ENCODE results near the gene SFT2D1. TPM values are rescaled to one million over a fixed set of nuclear protein-coding genes. Genes with fewer than 3 reads are reported as not detected.

Gene SFT2D1
- total RNA-seq, 1 experiment from 2014 or later, result 39.5 TPM

- Mint-ChIP-seq H3K36me3 (ENCODE audit: insufficient read depth, unreplicated experiment) (peaks cover 6% of the 10 kb centered on the region), H3K27ac (ENCODE audit: low read depth, unreplicated experiment) (no peak overlapping the region), H3K9me3 (ENCODE audit: unreplicated experiment) (no peaks in the 10 kb centered on the region), H3K4me1 (ENCODE audit: insufficient read depth, unreplicated experiment) (no peaks in the 10 kb centered on the region), H3K4me3 (ENCODE audit: unreplicated experiment) (no peak overlapping the region), H3K27me3 (ENCODE audit: insufficient read depth, unreplicated experiment) (peaks cover 16% of the 10 kb centered on the region)
- ChIA-PET CTCF (interaction anchor here (0.6 to 5.0 kb wide), 17 partner anchors 8 to 201 kb away, joined by 3 to 119 read pairs (median 4); no protein-coding TSS in a partner anchor), POLR2A (interaction anchor here (0.9 to 1.0 kb wide), 3 partner anchors 106 to 123 kb away, joined by 3 to 4 read pairs (median 4); no protein-coding TSS in a partner anchor)
- DNase-seq (ENCODE audit: unreplicated experiment), result peak; percentile 63
- BruUV-seq (replicated peaks), result no TSS peak
- intact Hi-C loops (cut with micrococcal nuclease), result loop anchor here (1.0 to 10.0 kb wide), 4 partner anchors 107 to 391 kb away; partner anchors contain the start of gene MPC1
- peak; percentile 96 for TF ChIP-seq CTCF (IDR thresholded peaks at IDR 0.05; ENCODE audit: unreplicated experiment)
Observed at GRCh38 chr6:166275714-166276166, 66.6 kb downstream of the SFT2D1 start.

- peaks cover 12% of the 10 kb centered on the region for H3K27me3 Mint-ChIP-seq (ENCODE audit: insufficient read depth, unreplicated experiment)
- H3K4me1 Mint-ChIP-seq (ENCODE audit: insufficient read depth, unreplicated experiment), result no peaks in the 10 kb centered on the region
- BruUV-seq (replicated peaks), result no TSS peak
- no peak overlapping the region for H3K4me3 Mint-ChIP-seq (ENCODE audit: unreplicated experiment)
- intact Hi-C loops (cut with micrococcal nuclease), result loop anchor here (1.0 to 10.0 kb wide), 4 partner anchors 107 to 390 kb away; partner anchors contain the start of gene MPC1
- no peak for TF ChIP-seq CTCF (IDR thresholded peaks at IDR 0.05; ENCODE audit: unreplicated experiment)
- ChIA-PET CTCF (interaction anchor here (0.6 to 5.0 kb wide), 8 partner anchors 9 to 214 kb away, joined by 3 to 119 read pairs (median 4); no protein-coding TSS in a partner anchor), POLR2A (interaction anchor here (0.9 to 1.0 kb wide), 2 partner anchors 107 to 108 kb away, joined by 3 read pairs; no protein-coding TSS in a partner anchor)
- peaks cover 7% of the 10 kb centered on the region for H3K36me3 Mint-ChIP-seq (ENCODE audit: insufficient read depth, unreplicated experiment)
- H3K27ac Mint-ChIP-seq (ENCODE audit: low read depth, unreplicated experiment), result no peak overlapping the region
- no peak for DNase-seq (ENCODE audit: unreplicated experiment)
- H3K9me3 Mint-ChIP-seq (ENCODE audit: unreplicated experiment), result no peaks in the 10 kb centered on the region
Observed at GRCh38 chr6:166274739-166275370, 67.5 kb downstream of the SFT2D1 start.

- H3K36me3 Mint-ChIP-seq (ENCODE audit: insufficient read depth, unreplicated experiment), result peaks cover 7% of the 10 kb centered on the region
- no TSS peak for BruUV-seq (replicated peaks)
- no peak for DNase-seq (ENCODE audit: unreplicated experiment)
- no peaks in the 10 kb centered on the region for H3K9me3 Mint-ChIP-seq (ENCODE audit: unreplicated experiment)
- TF ChIP-seq CTCF (IDR thresholded peaks at IDR 0.05; ENCODE audit: unreplicated experiment), result no peak
- H3K4me1 Mint-ChIP-seq (ENCODE audit: insufficient read depth, unreplicated experiment), result no peaks in the 10 kb centered on the region
- peaks cover 12% of the 10 kb centered on the region for H3K27me3 Mint-ChIP-seq (ENCODE audit: insufficient read depth, unreplicated experiment)
- no peak overlapping the region for H3K4me3 Mint-ChIP-seq (ENCODE audit: unreplicated experiment)
- intact Hi-C loops (cut with micrococcal nuclease), result loop anchor here (10.0 kb wide), 1 partner anchor 389 kb away; no protein-coding TSS in a partner anchor
- ChIA-PET CTCF (interaction anchor here (0.6 to 5.0 kb wide), 9 partner anchors 9 to 262 kb away, joined by 3 to 119 read pairs (median 3); no protein-coding TSS in a partner anchor), POLR2A (interaction anchor here (0.9 kb wide), 1 partner anchor 108 kb away, joined by 3 read pairs; no protein-coding TSS in a partner anchor)
- H3K27ac Mint-ChIP-seq (ENCODE audit: low read depth, unreplicated experiment), result no peak overlapping the region
Observed at GRCh38 chr6:166274163-166274562, 68.2 kb downstream of the SFT2D1 start.

- H3K4me1 Mint-ChIP-seq (ENCODE audit: insufficient read depth, unreplicated experiment), result no peaks in the 10 kb centered on the region
- CTCF ChIA-PET, result interaction anchor here (1.0 to 2.8 kb wide), 2 partner anchors 109 to 130 kb away, joined by 3 to 12 read pairs; no protein-coding TSS in a partner anchor
- no peak overlapping the region for H3K27ac Mint-ChIP-seq (ENCODE audit: low read depth, unreplicated experiment)
- H3K4me3 Mint-ChIP-seq (ENCODE audit: unreplicated experiment), result no peak overlapping the region
- TF ChIP-seq CTCF (IDR thresholded peaks at IDR 0.05; ENCODE audit: unreplicated experiment), result no peak
- intact Hi-C loops (cut with micrococcal nuclease), result loop anchor here (10.0 kb wide), 1 partner anchor 387 kb away; no protein-coding TSS in a partner anchor
- peaks cover 12% of the 10 kb centered on the region for H3K27me3 Mint-ChIP-seq (ENCODE audit: insufficient read depth, unreplicated experiment)
- H3K36me3 Mint-ChIP-seq (ENCODE audit: insufficient read depth, unreplicated experiment), result peaks cover 7% of the 10 kb centered on the region
- POLR2A ChIA-PET, result no interaction called here
- H3K9me3 Mint-ChIP-seq (ENCODE audit: unreplicated experiment), result no peaks in the 10 kb centered on the region
- no TSS peak for BruUV-seq (replicated peaks)
- no peak for DNase-seq (ENCODE audit: unreplicated experiment)
Observed at GRCh38 chr6:166271376-166271765, 71.0 kb downstream of the SFT2D1 start.
